Activated T-cell treated with anti-CD3 and anti-CD28 coated beads for 48 hours (primary cell): ENCODE data around the gene FUT6.

Experiments
- DNase-seq: peaks from one replicate; pipeline ENCODE4 v3.0.0-alpha.2; 2020; ENCODE audit warnings: low read depth

FUT6 gene

DNA sequence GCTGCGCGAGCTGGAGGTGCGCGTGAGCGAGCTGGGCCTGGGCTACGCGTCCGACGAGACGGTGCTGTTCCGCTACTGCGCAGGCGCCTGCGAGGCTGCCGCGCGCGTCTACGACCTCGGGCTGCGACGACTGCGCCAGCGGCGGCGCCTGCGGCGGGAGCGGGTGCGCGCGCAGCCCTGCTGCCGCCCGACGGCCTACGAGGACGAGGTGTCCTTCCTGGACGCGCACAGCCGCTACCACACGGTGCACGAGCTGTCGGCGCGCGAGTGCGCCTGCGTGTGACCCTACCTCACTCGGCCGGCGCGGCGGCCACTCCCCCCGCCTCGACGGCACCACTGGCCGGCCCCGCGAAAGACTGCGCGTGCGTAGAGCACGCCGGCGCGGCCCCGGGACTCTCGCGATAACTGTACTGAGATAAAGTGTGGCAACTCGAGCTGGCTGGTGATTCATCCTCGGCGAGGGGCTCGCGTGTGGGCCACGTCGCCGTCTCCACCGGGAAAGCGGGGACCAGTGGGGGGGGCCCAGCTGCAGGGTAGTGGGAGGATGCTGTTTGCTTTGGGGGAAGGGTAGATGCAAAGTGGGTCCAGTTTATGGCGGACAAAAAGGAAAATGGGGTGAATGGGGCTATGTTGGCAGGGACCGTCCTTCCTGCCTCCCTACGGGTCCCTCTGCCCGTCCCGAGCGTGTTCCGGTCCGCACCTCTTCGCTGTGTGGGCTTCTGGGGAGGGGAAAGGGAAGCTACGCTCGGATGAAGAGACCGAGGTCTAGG is 11.4 kb downstream of the FUT6 start:
- peak; percentile 96 for DNase-seq

DNA sequence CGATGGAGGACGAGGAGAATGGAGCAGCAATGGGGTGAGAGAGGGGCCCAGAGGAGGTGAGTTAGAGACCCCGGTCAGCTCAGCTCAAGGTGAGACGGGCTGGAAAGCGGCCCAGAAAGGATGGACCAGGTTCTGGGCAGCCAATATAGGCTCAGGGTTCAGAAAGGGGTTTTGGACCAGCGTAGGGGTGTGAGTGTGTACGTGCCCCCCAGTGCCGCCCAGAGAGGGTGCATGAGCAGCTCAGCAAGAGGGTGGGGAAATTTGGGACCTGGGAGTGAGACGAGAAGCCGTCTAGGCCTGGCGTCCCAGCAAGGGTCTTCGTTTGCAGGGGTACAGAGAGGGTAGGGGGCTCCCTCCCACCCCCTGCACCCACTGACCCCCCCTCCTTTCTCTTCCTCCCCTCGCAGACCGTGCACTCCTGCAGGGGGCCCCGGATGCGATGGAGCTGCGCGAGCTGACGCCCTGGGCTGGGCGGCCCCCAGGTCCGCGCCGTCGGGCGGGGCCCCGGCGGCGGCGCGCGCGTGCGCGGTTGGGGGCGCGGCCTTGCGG is 12.1 kb downstream of the FUT6 start:
- no peak for DNase-seq

DNA sequence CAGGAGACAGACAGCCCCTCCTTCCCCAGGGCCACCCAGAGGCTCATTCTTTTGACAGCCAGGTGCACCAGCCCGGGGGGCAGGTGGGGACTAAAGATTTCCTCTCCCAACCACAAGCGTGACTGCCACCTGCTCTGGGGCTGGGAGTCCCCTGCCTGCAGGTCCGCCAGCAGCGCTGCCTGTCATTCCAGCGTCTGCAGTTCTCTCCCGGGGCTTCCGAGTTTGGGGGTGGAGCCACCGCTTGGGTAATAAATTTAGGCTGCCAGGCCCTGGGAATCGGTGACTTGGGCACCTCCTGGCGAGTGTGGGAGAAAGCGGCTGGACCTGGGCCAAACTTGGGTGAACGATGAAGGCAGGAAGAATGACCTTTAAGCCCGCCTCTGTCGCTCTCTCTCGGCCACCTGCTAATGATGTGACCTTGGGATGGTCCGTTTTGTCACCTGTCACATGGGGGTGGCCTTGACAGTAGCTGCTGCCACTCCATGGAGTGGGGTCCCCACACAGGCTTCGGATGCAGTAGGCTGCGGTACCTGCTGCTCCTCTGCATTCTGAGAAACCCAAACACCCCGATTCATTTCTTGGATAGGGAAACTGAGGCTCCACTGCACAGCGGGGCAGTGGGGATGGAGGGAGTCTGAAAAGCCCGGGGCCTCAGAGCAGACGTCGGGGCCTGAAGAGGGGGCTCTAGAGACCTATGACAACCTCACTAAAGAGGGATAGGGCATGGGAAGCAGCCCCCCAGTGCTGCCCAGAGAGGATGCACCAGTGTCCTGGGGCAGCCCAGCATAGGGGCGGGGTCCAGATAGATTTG is 12.8 kb downstream of the FUT6 start:
- no peak for DNase-seq

DNA sequence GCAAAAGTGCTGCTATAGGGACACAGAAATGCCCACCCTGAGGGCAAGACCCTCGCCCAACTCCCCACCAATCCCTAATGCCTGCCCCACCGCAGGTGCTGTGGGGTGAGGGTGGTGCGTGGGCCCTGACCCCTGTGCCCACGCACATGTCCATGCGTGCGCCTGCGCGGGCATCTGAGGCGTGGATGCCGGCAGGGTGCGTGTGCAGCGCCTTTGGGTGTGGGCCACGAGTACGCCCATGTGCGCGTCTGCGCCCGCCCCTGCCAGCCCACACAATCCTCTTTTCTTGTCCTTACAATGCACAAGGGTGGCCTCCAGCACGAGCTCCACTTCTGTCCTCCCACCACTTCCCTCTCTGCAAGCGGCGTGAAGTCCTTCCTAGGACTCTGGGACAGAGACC is 14.3 kb downstream of the FUT6 start:
- no peak for DNase-seq

DNA sequence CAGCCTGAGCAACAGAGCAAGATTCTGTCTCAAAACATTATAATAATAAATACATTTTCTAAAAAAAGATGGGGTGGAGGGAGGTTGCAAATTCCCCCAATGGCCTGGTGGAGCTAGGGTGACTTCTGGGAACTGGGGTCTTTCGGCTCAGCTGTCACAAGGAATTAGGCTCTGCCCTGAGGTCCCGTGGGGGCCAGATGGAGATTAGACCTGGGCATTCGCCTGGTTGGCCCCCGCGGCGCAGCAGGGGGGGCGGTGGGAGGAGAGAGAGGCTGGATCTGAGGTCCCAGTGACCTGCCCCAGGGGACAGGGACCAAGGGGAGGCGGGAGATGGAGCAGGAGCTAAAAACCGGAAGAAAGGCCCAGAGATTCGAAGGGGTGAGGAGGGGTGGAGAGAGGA is 14.8 kb downstream of the FUT6 start:
- DNase-seq, result no peak

DNA sequence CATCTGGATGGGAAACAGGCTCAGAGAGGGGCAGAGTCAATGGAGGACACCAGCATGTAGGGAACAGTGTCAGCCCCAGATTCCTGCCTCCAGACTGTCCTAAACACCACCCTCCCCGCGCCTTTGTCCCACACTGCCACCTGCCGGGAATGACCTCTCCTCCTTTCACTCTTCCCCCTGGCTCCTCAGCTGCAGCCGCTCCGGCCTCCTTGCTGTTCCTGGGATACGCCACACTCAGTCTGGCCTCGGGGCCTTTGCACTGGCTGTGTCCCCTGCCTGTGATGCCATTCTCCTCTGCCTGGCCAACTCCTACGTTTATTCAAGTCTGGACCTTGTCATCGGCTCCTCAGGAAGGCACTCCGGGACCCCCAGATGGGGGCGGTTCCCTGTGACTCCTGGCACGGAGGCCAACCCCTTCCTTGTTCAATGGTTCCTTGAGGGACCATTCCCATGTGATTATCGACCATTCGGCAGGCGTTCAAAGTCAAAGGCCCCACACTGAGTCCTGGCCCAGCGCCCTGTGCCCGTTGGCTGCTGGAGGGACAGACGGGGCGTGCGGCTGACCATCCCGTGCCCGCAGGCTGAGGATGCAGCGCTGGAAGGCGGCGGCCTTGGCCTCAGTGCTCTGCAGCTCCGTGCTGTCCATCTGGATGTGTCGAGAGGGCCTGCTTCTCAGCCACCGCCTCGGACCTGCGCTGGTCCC is 15.8 kb downstream of the FUT6 start:
- DNase-seq, result no peak

DNA sequence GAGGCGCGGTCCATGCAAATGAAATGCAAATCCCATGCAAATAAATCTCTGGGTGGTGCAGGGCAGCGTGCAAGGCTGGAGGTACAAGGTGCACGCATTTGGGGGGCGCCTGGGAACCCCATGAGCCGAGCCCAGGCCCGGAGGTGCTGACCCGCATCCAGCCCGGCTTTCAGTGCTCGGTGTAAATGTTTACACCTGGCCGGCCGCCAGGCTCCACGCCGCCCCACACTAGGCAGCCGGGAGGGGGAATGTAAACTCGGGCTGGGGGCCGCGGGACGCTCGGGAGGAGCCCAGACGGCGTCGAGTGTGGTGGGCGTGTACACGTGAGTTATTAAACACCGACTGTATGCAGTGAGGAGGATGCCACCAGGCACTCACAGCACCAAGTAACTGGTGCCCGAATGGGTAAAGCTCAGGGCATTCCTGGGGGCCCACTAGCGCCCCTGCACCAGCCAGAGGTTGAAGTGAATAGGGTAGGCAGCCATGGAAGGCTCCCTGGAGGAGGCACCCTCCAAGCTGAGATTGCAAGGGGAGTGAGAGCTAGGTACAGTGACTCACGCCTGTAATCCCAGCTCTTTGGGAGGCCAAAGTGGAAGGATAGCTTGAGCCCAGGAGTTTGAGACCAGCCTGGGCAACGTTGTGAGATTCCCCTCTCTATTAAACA is 17.2 kb downstream of the FUT6 start:
- no peak for DNase-seq

DNA sequence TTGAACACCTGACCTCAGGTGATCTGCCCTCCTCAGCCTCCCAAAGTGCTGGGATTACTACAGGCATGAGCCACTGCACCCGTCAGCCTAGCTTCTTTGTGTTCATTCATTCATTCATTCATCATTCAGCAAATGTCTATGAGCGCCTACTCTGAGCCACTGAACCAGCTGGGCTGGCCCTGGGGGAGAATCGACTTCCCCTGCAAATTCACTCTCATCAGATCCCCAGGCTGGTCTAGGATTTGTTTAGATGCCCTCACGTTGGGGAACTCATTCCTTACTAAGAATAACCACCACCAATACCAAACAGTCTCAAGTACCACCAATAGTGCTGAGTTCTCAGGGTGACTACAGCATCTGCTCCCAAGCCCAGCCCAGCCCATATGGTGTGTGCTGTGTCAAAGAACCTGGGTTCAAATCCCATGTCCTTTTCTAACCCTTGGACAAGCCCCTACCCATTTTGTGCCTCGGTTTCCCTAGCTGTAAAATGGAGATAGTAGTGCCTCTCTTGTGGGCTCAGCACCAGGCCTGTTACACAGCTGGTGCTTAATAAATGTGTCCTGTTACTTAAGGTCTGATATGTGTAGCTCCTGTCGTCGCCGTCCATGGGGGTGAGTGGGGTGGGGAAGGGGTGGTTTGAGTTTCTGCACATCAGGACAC is 17.9 kb downstream of the FUT6 start:
- no peak for DNase-seq

DNA sequence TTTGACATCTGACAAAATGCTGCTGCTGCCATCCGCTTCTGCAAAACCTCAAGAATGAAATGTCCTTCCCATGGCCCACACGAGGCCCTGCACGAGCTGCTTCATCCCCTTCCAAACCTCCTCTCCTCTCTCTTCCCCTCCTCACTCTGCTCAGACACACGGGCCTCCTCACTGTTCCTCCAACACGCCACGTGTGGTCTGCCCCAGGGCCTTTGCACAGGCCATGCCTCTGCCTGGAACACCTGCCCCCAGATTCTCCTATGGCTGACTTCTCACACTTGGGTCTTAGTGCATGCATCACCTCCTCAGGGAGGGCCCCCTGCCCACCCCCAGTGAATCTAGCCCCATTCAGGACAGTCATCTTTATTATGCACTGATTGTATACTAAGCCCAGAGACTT is 18.7 kb downstream of the FUT6 start:
- no peak for DNase-seq

DNA sequence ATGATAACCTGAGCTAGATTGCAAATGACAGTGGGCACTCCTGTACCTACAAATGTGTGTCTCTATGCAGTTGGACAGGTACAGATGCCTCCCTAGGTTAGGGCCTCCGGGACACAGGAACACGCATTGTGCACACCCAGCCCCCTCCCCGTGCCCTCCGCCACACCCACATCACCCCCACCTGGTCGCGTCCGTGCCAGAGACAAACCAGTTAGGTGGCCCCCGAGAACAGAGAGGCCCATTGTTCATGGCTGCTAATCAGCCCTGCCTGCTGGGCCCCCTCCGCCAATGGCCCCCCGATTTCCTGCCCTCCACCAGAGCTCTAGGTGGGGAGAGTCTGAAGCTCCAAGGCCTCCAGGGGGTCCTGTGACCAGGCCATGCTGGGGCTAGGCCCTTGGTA is 20.9 kb downstream of the FUT6 start:
- no peak for DNase-seq

DNA sequence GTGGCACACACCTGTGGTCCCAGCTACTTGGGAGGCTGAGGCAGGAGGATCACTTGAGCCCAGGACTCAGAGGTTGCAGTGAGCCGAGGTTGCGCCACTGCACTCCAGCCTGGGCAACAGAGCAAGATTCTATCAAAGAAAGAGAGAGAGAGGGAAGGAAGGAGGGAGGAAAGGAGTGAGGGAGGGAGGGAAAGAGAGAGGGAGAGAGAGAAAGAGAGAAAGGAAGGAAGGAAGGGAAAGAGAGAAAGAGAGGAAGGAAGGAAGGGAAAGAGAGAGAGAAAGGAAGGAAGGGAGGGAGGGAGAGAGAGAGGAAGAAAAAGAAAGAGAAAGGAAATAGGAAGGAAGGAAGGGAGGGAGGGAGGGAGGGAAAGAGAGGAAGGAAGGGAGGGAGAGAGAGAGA is 22.3 kb downstream of the FUT6 start:
- DNase-seq, result no peak

DNA sequence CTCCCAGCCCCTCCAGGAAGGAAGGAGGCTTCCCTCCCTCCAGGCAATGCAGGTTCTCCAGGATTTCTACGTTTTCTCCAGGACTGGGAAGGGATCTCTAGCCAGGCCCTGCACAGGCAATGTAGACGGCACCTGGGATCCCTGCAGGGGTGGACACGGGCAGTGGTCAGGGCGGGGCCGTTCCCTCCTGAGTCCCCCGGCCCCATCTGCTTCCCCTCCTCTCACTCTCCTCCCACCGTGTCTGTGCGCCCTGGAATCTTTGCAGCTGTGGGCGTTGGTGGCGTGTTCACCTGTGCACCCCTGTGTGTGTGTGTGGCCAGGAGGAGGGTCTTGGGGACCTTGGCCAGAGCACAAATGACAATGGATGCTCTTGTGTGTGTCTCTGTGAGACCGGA is 24.7 kb downstream of the FUT6 start:
- no peak for DNase-seq

DNA sequence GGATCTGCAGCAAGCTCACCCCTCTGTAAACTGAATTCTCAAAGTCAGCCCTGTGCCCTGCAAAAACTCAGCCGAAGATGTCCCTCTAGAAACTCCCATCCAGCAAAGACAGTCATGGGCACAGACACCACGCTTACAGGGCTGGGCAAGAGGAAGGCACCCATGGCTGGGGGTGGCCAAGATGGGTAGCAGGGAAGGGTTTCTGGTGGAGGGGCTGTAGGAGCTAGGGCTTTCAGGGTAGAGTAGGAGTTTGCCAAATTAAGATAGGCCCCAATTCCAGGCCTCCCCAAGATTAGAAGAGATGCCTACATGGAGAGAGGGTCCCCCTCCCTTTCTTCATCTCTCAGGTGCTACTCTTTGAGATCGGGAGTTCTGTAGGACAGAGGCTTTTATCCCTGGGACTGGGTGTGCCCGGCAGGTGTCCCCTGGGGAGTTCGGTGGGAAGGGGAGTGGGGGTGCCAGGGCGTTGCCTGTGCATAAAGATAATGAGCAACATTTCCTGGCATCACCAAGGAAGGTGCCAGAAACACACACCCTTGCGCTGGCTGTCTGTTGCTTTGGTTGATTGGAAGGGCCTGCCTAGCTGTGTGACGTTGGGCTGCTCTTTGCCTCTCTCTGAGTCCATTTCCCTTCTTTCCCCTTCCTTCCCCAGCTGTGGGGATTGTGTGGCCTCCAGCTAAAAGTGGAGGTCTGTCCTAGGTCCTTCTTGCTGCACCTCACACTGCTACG is 25.2 kb downstream of the FUT6 start:
- no peak for DNase-seq

DNA sequence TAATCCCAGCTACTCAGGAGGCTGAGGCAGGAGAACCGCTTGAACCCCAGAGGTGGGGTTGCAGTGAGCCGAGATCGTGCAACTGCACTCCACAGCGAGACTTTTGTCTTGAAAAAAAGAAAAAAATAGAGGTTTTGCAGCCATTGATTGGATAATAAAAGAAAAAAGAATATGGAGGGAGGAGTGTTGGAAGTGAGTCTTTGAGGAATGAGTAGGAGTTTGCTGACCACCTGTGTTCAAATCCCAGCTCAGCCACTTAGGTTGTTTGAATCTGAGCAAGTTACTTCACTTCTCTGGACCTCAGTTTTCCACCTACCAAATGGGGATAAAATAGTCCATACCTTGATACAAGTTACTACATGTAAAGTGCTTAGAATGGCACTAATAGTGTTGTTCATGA is 28.4 kb downstream of the FUT6 start:
- DNase-seq, result no peak

DNA sequence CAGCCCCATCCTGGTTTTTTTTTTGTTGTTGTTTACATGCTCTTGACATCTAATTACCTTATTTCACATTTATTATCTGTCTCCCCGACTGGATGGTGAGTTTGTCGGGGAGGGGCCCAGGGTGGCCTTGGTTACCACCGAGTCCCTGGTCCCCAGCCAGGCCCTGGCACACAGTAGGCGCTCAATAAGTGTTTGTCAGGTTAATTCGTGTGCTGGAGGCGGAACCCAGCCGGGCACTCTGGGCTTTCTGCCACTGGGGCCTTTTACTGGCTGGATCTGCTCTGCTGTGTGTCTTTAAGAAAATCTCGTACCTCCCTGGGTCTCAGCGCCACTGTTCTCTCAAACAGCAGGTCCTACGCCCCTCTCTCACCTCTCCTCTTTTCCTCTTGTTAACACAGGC is 30.0 kb downstream of the FUT6 start:
- DNase-seq, result no peak

DNA sequence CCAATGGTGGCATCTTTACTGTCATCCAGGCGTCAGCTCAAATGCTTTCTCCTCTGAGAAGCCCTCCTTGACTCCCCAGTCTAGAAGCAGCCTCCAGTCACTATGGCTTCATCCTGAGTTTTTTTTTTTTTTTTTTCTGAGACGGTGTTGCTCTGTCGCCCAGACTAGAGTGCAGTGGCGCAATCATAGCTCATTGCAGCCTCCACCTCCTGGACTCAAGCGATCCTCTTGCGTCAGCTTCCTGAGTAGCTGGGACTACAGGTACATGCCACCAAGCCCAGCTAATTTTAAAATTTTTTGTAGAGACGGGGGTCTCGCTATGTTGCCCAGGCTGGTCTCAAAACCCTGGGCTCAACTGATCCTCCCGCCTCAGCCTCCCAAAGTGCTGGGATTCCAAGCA is 30.4 kb downstream of the FUT6 start:
- DNase-seq, result no peak

DNA sequence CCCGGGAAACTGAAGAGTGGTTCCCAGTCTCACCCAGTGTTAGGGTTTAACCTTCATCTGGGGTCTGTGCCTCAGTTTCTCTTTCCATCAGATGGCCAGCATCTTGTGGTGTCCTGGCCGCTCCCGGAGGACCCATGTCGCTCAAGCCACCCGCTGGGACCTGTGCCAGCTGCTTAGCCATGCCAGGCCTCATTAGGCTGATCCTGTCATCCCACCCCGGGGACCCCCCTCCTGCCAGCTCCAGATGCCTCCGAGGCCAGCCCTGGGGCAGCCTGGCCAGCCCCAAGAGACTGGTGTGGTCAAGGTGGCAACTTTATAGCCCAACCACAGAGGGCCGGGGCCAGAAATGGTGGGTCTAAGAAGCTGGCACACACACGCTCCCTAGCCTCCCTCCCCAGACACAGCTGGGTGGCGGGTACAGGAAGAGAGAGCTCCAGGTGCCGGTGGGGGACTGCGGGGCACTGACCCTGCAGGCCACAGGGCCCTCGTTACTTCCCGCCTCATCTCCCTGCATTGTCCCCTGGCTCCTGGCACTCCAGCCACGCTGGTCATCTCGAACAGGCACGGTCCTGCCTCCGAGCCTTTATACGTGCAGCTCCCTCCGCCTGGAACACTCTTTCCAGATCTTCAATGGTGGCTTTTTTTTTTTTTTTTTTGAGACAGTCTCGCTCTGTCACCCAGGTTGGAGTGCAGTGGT is 31.2 kb downstream of the FUT6 start:
- DNase-seq, result no peak

DNA sequence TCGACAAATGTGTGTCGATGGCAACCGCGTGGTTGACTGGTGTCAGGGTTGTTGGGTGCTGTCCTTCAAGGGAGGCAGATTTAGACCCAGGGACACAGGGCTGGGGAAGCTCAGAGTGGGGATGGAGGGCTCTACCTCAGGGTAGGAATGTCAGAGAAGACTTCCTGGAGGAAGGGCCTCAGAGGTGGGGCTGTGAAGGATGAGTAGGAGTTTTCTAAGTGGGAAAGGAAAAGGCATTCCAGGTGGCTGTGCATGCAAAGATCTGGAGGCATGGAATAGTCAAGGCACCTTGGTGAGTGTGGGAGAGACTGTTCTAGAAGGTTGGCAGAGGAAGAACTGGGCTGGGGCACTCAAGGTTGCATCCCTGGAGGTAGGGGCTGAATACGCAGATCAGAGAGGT is 32.6 kb downstream of the FUT6 start:
- DNase-seq, result no peak

DNA sequence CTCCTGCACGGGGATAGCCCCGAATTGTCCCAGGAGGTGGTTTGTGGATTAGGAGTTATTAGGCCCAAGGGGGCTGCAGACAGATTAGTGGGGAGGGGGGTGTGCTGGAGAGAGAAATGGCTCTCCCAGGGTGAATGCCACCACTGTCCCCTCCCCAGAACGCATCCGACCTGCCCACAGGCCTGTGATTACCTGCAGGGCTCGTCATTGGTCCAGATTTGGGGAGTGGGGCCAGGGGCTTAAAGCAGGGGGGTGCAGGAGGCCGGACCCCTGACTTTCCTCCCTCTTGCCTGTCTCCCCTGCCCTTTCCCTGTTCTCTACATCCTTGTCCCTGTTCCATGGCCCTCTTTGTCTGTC is 33.4 kb downstream of the FUT6 start:
- DNase-seq, result no peak

DNA sequence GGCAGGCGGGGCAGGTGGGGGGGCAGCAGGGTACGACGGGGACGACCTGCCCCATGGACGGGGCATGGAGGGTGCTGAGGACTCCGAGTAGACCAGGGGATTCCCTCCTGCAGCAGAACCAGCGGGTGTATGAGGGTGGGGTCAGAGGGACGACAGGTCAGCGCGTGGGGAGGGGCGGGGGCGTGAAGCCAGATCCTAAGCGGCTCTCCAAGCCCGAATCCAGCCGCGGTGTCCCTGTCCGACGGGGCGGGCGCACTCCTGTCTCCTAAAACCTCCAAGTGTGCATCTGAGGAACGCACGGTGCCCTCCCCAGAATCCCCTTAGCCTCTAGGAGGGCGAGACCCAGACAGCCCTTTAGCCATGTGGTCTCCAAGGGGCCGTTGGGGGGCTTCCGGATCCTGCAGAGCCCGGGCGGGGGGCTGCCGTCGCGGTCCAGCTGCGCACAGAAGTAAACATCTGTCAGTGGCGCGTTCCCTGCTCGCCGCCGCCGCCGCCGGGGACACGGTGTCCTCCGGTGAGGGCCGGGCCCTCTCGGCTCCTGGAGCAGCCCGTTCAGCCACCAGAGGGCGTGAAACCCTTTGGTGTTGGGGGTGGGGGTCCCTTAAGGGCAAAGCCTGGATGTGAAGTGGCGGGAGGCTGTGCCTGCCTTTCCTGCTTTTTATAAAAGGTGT is 33.9 kb downstream of the FUT6 start:
- DNase-seq, result peak; percentile 55
